Measurements from ENCODE around the gene MRPL50.

GRCh38 chr9:101433229-101433628, 34.8 kb upstream of the MRPL50 start:
- TF ChIP-seq, protein P1, sequence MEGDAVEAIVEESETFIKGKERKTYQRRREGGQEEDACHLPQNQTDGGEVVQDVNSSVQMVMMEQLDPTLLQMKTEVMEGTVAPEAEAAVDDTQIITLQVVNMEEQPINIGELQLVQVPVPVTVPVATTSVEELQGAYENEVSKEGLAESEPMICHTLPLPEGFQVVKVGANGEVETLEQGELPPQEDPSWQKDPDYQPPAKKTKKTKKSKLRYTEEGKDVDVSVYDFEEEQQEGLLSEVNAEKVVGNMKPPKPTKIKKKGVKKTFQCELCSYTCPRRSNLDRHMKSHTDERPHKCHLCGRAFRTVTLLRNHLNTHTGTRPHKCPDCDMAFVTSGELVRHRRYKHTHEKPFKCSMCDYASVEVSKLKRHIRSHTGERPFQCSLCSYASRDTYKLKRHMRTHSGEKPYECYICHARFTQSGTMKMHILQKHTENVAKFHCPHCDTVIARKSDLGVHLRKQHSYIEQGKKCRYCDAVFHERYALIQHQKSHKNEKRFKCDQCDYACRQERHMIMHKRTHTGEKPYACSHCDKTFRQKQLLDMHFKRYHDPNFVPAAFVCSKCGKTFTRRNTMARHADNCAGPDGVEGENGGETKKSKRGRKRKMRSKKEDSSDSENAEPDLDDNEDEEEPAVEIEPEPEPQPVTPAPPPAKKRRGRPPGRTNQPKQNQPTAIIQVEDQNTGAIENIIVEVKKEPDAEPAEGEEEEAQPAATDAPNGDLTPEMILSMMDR (IDR thresholded peaks at IDR 0.05; ENCODE audit: insufficient read depth, low read length), result no peak
- TF ChIP-seq, protein P2, sequence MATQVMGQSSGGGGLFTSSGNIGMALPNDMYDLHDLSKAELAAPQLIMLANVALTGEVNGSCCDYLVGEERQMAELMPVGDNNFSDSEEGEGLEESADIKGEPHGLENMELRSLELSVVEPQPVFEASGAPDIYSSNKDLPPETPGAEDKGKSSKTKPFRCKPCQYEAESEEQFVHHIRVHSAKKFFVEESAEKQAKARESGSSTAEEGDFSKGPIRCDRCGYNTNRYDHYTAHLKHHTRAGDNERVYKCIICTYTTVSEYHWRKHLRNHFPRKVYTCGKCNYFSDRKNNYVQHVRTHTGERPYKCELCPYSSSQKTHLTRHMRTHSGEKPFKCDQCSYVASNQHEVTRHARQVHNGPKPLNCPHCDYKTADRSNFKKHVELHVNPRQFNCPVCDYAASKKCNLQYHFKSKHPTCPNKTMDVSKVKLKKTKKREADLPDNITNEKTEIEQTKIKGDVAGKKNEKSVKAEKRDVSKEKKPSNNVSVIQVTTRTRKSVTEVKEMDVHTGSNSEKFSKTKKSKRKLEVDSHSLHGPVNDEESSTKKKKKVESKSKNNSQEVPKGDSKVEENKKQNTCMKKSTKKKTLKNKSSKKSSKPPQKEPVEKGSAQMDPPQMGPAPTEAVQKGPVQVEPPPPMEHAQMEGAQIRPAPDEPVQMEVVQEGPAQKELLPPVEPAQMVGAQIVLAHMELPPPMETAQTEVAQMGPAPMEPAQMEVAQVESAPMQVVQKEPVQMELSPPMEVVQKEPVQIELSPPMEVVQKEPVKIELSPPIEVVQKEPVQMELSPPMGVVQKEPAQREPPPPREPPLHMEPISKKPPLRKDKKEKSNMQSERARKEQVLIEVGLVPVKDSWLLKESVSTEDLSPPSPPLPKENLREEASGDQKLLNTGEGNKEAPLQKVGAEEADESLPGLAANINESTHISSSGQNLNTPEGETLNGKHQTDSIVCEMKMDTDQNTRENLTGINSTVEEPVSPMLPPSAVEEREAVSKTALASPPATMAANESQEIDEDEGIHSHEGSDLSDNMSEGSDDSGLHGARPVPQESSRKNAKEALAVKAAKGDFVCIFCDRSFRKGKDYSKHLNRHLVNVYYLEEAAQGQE (IDR thresholded peaks at IDR 0.05; ENCODE audit: insufficient replicate concordance, low read depth), result no peak
- no peak for TF ChIP-seq POLR2AphosphoS5 (IDR thresholded peaks at IDR 0.05; ENCODE audit: low read depth)
